Measurements from ENCODE around the gene ALKBH5. TPM values are rescaled to one million over a fixed set of nuclear protein-coding genes. Genes with fewer than 3 reads are reported as not detected.
A peak's percentile ranks its signal among the peaks of the same experiment; 100 is the strongest.

The ALKBH5 gene
- total and polyA plus RNA-seq, 2 donors (not counting 1 experiment from before 2014, with no cell fraction given): 70.3 to 103 TPM

DNA sequence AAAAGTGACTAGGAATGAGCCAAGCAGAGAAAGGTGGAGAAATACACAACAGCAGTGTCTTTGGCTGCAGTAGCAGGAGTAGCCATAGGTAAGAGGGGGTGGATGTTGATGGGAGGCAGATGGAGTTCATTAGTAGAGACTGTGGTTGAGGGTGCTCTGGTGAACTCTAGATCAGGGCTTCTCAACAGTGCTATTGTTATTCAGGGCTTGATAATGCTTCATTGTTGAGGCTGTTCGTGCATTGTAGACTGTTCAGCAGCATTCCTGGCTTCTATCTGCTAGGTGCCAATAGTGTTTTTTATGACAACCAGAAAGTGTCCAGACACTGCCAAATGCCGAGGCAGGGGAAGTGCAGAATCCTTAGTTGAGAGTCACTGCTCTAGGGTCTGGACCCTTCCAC, 3.6 kb downstream of the ALKBH5 start:
- Histone ChIP-seq H3K27me3 (ENCODE audit: control insufficient read depth, insufficient read depth, low read length) (no peaks in the 10 kb centered on the region), H4K20me1 (ENCODE audit: control insufficient read depth, extremely low read depth, insufficient read depth, low read length) (peaks cover 2% of the 10 kb centered on the region), H3K36me3 (ENCODE audit: control insufficient read depth, insufficient read depth, low read length) (peaks cover 4% of the 10 kb centered on the region), H3K4me3 (replicated peaks in 1 of 4; ENCODE audit: control extremely low read depth in 1 of 4, insufficient read depth in 1 of 4, low read depth in 3 of 4, low read length in 4 of 4) (peak overlapping the region; percentile 59 to 87 (median 79)), H3K4me2 (ENCODE audit: extremely low read depth, insufficient read depth, low read length) (peak overlapping the region; percentile 100), H3K9ac (ENCODE audit: insufficient read depth, low read length) (peak overlapping the region; percentile 28), H3K9me3 (ENCODE audit: control insufficient read depth, insufficient read depth, low read depth, low read length) (no peaks in the 10 kb centered on the region), H3K79me2 (ENCODE audit: control insufficient read depth, insufficient read depth, low read length) (peaks cover 82% of the 10 kb centered on the region), H2AFZ (ENCODE audit: low read length) (no peak overlapping the region), H3K4me1 (ENCODE audit: control insufficient read depth, extremely low read depth, insufficient read depth, low read length) (peaks cover 19% of the 10 kb centered on the region), H3K27ac (ENCODE audit: insufficient read depth, low read length) (peak overlapping the region; percentile 97)
- TF ChIP-seq, protein P1, sequence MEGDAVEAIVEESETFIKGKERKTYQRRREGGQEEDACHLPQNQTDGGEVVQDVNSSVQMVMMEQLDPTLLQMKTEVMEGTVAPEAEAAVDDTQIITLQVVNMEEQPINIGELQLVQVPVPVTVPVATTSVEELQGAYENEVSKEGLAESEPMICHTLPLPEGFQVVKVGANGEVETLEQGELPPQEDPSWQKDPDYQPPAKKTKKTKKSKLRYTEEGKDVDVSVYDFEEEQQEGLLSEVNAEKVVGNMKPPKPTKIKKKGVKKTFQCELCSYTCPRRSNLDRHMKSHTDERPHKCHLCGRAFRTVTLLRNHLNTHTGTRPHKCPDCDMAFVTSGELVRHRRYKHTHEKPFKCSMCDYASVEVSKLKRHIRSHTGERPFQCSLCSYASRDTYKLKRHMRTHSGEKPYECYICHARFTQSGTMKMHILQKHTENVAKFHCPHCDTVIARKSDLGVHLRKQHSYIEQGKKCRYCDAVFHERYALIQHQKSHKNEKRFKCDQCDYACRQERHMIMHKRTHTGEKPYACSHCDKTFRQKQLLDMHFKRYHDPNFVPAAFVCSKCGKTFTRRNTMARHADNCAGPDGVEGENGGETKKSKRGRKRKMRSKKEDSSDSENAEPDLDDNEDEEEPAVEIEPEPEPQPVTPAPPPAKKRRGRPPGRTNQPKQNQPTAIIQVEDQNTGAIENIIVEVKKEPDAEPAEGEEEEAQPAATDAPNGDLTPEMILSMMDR (conservative IDR thresholded peaks at IDR 0.05 in 1 of 2, IDR thresholded peaks at IDR 0.05 in 1 of 2; ENCODE audit: low read depth in 1 of 2, low read length in 2 of 2): no peak
- peak in 1 of 2 donors; percentile 34 for DNase-seq (ENCODE audit: low read depth in 2 of 2)

DNA sequence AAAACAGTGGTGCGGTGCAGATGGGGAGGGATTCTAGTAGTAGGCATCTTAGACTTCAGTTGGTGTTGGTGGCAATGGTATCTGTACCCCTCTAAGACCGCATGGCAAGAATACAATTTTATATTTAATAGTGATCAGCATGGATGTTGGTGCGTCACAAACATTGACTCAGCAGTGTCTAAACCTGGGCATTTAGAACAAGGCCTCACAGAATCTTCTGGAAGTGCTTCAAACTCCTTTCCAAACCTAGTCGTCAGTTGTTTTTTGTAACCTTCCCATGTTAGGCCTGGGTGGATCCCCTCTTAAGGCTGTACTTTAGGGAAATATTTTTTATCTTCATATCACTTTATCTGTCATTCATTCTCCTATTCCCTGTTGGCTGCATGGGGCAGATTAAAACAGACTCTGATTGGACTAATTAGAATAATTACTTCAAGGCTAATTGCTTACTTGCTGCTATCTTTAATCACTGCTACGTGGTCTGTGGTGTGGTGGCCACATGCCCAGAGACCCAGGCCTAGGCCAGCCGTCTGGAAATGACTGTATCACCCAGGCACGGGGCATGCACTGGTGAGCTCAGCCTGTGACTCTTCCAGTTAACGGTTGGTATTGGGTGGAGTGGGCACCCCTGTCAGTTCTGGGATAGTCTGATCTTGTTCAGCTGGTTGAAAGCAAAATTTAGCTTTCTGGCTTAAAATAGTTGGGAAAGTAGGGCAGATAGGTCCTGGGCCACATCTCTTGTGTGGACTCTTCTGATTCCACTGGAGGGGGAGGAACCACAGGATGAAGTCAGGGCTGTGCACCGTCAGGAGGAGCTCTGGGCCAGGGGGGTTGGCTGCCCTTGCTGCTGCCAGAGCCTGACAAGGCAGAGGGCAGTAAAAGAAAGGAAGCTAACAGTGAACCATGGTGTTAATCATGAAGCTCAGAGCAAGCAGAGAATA, 4.5 kb downstream of the ALKBH5 start:
- no peak overlapping the region for H2AFZ ChIP-seq (ENCODE audit: low read length)
- no peaks in the 10 kb centered on the region for H3K9me3 ChIP-seq (ENCODE audit: control insufficient read depth, insufficient read depth, low read depth, low read length)
- peak; percentile 12 to 69 for DNase-seq (ENCODE audit: low read depth in 2 of 2)
- no peaks in the 10 kb centered on the region for H3K27me3 ChIP-seq (ENCODE audit: control insufficient read depth, insufficient read depth, low read length)
- peak overlapping the region; percentile 59 to 87 (median 79) for H3K4me3 ChIP-seq (replicated peaks in 1 of 4; ENCODE audit: control extremely low read depth in 1 of 4, insufficient read depth in 1 of 4, low read depth in 3 of 4, low read length in 4 of 4)
- peaks cover 4% of the 10 kb centered on the region for H3K36me3 ChIP-seq (ENCODE audit: control insufficient read depth, insufficient read depth, low read length)
- H3K27ac ChIP-seq (ENCODE audit: insufficient read depth, low read length): peak overlapping the region; percentile 97
- peaks cover 89% of the 10 kb centered on the region for H3K79me2 ChIP-seq (ENCODE audit: control insufficient read depth, insufficient read depth, low read length)
- H3K4me2 ChIP-seq (ENCODE audit: extremely low read depth, insufficient read depth, low read length): peak overlapping the region; percentile 100
- TF ChIP-seq, protein P1 (conservative IDR thresholded peaks at IDR 0.05 in 1 of 2, IDR thresholded peaks at IDR 0.05 in 1 of 2; ENCODE audit: low read depth in 1 of 2, low read length in 2 of 2): no peak
- no peak for TF ChIP-seq EZH2 (IDR thresholded peaks at IDR 0.05; ENCODE audit: low read length, missing control alignments)
- H3K9ac ChIP-seq (ENCODE audit: insufficient read depth, low read length): no peak overlapping the region
- peaks cover 2% of the 10 kb centered on the region for H4K20me1 ChIP-seq (ENCODE audit: control insufficient read depth, extremely low read depth, insufficient read depth, low read length)
- H3K4me1 ChIP-seq (ENCODE audit: control insufficient read depth, extremely low read depth, insufficient read depth, low read length): peaks cover 18% of the 10 kb centered on the region

DNA sequence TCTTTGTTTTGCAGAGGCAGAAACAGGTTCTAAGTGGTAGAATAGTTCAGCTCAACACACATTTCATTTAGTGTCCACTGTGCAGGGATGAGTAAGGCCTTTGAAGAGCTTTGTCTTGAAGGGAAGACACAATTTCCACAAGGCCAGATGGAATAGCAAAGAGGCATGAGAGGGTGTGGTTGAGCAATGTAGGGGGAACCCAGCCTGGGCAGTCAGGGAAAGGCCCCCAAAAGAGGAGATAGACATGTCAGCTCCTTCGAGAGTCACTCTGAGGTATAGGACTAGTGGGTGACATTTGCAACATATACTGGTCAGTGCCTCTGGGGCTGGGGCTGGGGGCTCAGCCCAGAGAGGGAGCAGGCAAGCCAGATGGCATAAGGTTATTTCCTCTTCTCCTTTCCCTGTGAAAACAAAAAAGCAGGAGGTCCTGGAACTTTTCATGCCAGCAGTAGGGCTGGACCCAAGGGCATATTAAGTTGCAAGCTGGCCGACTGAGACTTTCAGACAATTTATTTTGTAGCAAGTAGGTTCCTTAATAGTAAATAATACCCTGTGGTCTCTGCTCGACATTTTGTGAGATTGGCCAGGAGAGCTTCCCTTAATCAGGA, 7.1 kb downstream of the ALKBH5 start:
- no peak overlapping the region for H3K27ac ChIP-seq (ENCODE audit: insufficient read depth, low read length)
- peaks cover 16% of the 10 kb centered on the region for H3K4me1 ChIP-seq (ENCODE audit: control insufficient read depth, extremely low read depth, insufficient read depth, low read length)
- H3K9me3 ChIP-seq (ENCODE audit: control insufficient read depth, insufficient read depth, low read depth, low read length): no peaks in the 10 kb centered on the region
- no peak overlapping the region for H3K9ac ChIP-seq (ENCODE audit: insufficient read depth, low read length)
- no peaks in the 10 kb centered on the region for H4K20me1 ChIP-seq (ENCODE audit: control insufficient read depth, extremely low read depth, insufficient read depth, low read length)
- peaks cover 10% of the 10 kb centered on the region for H3K36me3 ChIP-seq (ENCODE audit: control insufficient read depth, insufficient read depth, low read length)
- H3K79me2 ChIP-seq (ENCODE audit: control insufficient read depth, insufficient read depth, low read length): peaks cover 89% of the 10 kb centered on the region
- DNase-seq (ENCODE audit: low read depth in 2 of 2): no peak
- H3K27me3 ChIP-seq (ENCODE audit: control insufficient read depth, insufficient read depth, low read length): no peaks in the 10 kb centered on the region
- H3K4me2 ChIP-seq (ENCODE audit: extremely low read depth, insufficient read depth, low read length): no peak overlapping the region
- no peak overlapping the region for H3K4me3 ChIP-seq (replicated peaks in 1 of 4; ENCODE audit: control extremely low read depth in 1 of 4, insufficient read depth in 1 of 4, low read depth in 3 of 4, low read length in 4 of 4)
- no peak overlapping the region for H2AFZ ChIP-seq (ENCODE audit: low read length)
- no peak for TF ChIP-seq EZH2 (IDR thresholded peaks at IDR 0.05; ENCODE audit: low read length, missing control alignments)
- TF ChIP-seq, protein P1 (conservative IDR thresholded peaks at IDR 0.05 in 1 of 2, IDR thresholded peaks at IDR 0.05 in 1 of 2; ENCODE audit: low read depth in 1 of 2, low read length in 2 of 2): no peak
